IPS-15b (cell line): ENCODE data around the gene CYP4A11.
A peak's percentile ranks its signal among the peaks of the same experiment; 100 is the strongest.
"Not testable (repeated sequence)": the region's sequence is repeated elsewhere in the genome, so short reads cannot be mapped to it uniquely, and the experiment has no call there.

Source experiments
- H3K27me3 ChIP-seq: one replicate; pipeline ENCODE4 v1.6.1; 2013; ENCODE audit warnings: low read length; ENCODE audit not compliant: control insufficient read depth, insufficient read depth
- H3K36me3 ChIP-seq: one replicate; pipeline ENCODE4 v1.6.1; 2013; ENCODE audit warnings: low read length; ENCODE audit not compliant: control insufficient read depth, insufficient read depth
- H3K4me1 ChIP-seq: one replicate; pipeline ENCODE4 v1.6.1; 2013; ENCODE audit warnings: mild to moderate bottlenecking, low read length; ENCODE audit not compliant: control insufficient read depth, insufficient read depth
- H3K4me3 ChIP-seq: one replicate; pipeline ENCODE4 v1.5.1; 2013; ENCODE audit warnings: low read depth, low read length
- H3K9ac ChIP-seq: one replicate; pipeline ENCODE4 v1.6.1; 2013; ENCODE audit warnings: low read depth, mild to moderate bottlenecking, low read length
- H3K9me3 ChIP-seq: one replicate; pipeline ENCODE4 v1.6.1; 2013; ENCODE audit warnings: mild to moderate bottlenecking, low read length; ENCODE audit not compliant: control insufficient read depth, insufficient read depth

CYP4A11 gene, protein sequence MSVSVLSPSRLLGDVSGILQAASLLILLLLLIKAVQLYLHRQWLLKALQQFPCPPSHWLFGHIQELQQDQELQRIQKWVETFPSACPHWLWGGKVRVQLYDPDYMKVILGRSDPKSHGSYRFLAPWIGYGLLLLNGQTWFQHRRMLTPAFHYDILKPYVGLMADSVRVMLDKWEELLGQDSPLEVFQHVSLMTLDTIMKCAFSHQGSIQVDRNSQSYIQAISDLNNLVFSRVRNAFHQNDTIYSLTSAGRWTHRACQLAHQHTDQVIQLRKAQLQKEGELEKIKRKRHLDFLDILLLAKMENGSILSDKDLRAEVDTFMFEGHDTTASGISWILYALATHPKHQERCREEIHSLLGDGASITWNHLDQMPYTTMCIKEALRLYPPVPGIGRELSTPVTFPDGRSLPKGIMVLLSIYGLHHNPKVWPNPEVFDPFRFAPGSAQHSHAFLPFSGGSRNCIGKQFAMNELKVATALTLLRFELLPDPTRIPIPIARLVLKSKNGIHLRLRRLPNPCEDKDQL

DNA sequence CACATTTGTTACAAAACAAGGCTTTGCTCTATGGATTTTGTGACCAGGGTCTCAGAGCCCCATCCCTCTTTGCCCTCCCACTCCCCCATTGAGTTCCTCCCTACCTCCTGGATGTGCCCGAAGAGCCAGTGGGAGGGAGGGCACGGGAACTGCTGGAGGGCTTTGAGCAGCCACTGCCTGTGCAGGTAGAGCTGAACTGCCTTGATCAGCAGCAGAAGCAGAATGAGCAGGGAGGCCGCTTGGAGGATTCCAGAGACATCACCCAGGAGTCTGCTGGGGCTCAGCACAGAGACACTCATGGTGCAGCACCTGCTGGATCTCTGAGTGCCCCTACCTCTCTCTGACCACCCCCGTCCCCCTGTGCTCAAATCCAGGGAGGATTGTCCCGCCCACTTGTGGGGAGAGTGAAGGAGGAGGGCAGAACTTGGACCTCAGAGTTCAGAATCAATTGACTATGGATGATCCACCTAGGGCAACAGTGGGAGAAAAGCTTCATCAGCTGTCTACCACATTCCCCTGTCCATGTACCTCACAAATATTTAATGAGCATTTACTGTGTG, at the start of gene CYP4A11:
Gene CYP4A11 (minus strand): TSS at position 342 of the 560 bp plus-strand sequence. CDS start 43 bp downstream, at position 299.
- Histone ChIP-seq H3K9me3 (no peaks in the 10 kb centered on the region), H3K36me3 (no peaks in the 10 kb centered on the region), H3K4me3 (no peak within 1 kb of the TSS), H3K9ac (no peak within 1 kb of the TSS), H3K4me1 (no peaks in the 10 kb centered on the region), H3K27me3 (no peaks in the 10 kb centered on the region)

- not testable (repeated sequence) for H3K9me3 ChIP-seq, H3K4me1 ChIP-seq, H3K4me3 ChIP-seq, H3K9ac ChIP-seq, H3K36me3 ChIP-seq, H3K27me3 ChIP-seq
Measured at GRCh38 chr1:46990541-46990940, 49.3 kb upstream of the CYP4A11 start.

DNA sequence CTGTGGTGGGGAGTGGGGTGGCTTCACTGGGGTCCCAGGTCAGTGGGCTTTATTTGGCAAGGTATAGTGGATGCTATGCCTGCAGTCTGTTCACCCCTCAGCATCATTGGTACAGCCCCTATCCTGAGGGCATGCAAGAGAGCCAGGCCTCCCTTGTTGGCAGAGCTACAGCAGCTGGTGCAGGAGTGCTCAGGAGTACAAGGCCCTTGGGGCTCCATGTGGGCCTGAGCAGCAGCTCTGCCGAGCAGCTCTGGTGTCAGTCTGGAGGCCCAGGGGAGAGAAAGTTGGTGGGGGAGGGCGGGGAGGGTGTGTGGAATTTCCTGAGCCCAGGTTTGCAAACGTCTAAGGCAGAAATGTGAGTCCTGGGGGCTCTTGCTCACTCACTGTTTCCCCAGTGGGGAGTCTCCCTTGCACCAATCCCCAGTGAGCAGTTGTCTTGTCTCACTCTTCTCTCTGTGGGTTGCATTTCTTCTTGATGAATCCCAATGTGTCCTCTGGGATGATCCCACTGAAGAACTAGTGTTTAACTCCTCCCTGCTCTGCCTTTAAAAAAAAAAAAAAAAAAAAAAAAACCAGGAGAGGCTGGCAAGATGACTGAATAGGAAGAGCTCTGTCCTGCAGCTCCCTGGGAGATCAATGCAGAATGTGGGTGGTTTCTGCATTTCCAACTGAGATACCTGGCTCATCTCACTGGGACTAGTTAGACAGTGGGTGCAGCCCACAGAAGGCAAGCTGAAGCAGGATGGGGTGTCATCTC, 42.7 kb upstream of the CYP4A11 start:
- no peaks in the 10 kb centered on the region for H3K9me3 ChIP-seq
- peak overlapping the region; percentile 10 for H3K4me3 ChIP-seq

DNA sequence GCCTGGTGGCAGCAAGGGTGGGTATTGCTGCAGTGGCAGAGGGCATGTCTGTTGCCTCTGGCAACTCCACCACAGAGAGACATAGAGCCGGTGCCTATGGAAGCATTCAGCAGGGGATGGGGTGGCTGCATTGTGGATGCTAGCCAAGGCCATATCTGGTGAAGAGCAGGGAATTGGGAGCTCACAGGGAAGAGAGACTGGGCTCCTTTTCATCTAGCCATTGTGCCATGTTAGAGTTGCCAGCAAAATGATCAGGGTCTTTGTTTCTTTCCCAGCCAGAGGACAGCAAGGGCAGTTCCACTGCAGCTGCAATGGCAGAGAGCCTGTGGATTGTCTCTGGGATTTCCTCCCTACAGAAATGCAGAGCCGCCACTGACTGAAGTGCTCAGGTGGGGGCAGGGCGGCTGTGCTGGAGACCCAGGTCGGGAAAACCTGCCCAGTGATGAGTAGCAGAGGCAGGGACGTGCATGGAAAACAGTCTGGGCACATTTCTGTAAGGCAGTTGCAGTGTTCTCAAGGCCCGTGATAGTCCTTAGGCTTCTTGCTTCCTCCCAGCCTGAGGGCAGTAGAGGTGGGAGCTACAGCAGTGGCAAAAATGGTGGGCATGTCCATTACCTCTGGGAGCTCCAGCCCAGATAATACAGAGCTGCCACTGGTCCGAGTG, 42.0 kb upstream of the CYP4A11 start:
- H3K4me3 ChIP-seq, result peak overlapping the region; percentile 10
- H3K36me3 ChIP-seq, result no peaks in the 10 kb centered on the region
- no peak overlapping the region for H3K9ac ChIP-seq
- no peaks in the 10 kb centered on the region for H3K9me3 ChIP-seq
- no peaks in the 10 kb centered on the region for H3K27me3 ChIP-seq
- peaks cover 15% of the 10 kb centered on the region for H3K4me1 ChIP-seq

More for the DNA sequence above, 42.7 kb upstream of the CYP4A11 start:
- no peaks in the 10 kb centered on the region for H3K36me3 ChIP-seq
- no peaks in the 10 kb centered on the region for H3K27me3 ChIP-seq
- peaks cover 15% of the 10 kb centered on the region for H3K4me1 ChIP-seq
- no peak overlapping the region for H3K9ac ChIP-seq

- Histone ChIP-seq H3K9me3 (no peaks in the 10 kb centered on the region), H3K27me3 (no peaks in the 10 kb centered on the region), H3K36me3 (no peaks in the 10 kb centered on the region), H3K9ac (no peak overlapping the region), H3K4me3 (no peak overlapping the region), H3K4me1 (no peaks in the 10 kb centered on the region)
Measured at GRCh38 chr1:46969014-46969619, 27.8 kb upstream of the CYP4A11 start.

GRCh38 chr1:46962272-46962671, 21.0 kb upstream of the CYP4A11 start:
- H3K27me3 ChIP-seq, H3K4me3 ChIP-seq, H3K36me3 ChIP-seq, H3K9me3 ChIP-seq, H3K9ac ChIP-seq, H3K4me1 ChIP-seq: not testable (repeated sequence)

- Histone ChIP-seq H3K4me1 (no peaks in the 10 kb centered on the region), H3K9me3 (no peaks in the 10 kb centered on the region), H3K36me3 (no peaks in the 10 kb centered on the region), H3K4me3 (no peak overlapping the region), H3K9ac (no peak overlapping the region), H3K27me3 (no peaks in the 10 kb centered on the region)
Measured at GRCh38 chr1:46961066-46961758, 19.9 kb upstream of the CYP4A11 start.

GRCh38 chr1:46960250-46960649, 19.0 kb upstream of the CYP4A11 start:
- Histone ChIP-seq H3K9me3 (no peaks in the 10 kb centered on the region), H3K27me3 (no peaks in the 10 kb centered on the region), H3K36me3 (no peaks in the 10 kb centered on the region), H3K4me3 (no peak overlapping the region), H3K4me1 (no peaks in the 10 kb centered on the region), H3K9ac (no peak overlapping the region)

- H3K4me3 ChIP-seq, H3K4me1 ChIP-seq, H3K27me3 ChIP-seq, H3K36me3 ChIP-seq, H3K9ac ChIP-seq, H3K9me3 ChIP-seq: not testable (repeated sequence)
Measured at GRCh38 chr1:46955116-46955515, 13.8 kb upstream of the CYP4A11 start.

GRCh38 chr1:46953847-46954246, 12.6 kb upstream of the CYP4A11 start:
- H3K9ac ChIP-seq, H3K36me3 ChIP-seq, H3K4me3 ChIP-seq, H3K9me3 ChIP-seq, H3K27me3 ChIP-seq, H3K4me1 ChIP-seq: not testable (repeated sequence)

GRCh38 chr1:46949417-46949666, 8.1 kb upstream of the CYP4A11 start:
- H3K4me3 ChIP-seq, H3K36me3 ChIP-seq, H3K4me1 ChIP-seq, H3K9ac ChIP-seq, H3K9me3 ChIP-seq, H3K27me3 ChIP-seq: not testable (repeated sequence)
